ENCODE measurements around the gene DSTYK.

The DSTYK gene

DNA sequence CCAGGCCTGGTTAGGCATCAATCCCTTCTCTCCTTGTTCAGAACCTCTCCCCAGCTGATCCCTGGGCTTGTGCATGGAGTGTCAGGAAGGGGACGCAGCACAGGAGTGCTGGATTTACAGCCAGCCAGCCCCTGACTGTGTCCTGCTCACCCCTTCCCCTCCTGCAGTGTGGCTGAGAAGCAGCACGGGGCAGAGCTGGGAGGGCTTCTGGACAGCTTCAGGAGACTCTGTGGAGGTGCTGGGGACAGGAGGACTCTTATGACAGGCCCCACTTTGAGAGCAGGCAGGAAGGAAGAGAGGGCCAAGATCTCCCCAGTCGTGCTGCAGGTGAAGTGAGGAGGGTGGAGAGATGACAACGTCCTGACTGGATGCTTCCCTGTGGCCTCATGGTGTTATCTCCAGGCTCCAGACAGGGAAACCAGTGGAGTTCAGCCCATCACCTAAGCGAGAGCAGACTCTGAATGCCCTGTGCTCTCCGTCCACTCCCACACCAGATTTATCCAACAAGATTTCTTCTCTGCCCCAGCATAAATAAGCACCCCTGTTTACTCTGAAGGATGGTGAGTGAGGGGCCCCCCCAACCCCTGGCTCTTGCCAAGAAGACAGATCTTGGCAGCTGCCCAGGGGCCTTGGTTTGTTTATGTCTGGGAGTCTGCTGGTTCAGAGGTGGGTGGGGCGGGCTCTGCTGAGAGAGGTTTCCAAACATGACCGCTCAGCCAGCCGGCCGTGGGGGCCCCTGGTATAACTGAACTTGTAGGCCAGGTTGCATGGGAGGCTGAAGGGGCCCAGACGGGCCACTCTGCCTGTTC lies 37.5 kb upstream of the DSTYK start:
- peak; percentile 79 to 85 for DNase-seq
- TF ChIP-seq POLR2A (IDR thresholded peaks at IDR 0.05; ENCODE audit: low read length) (no peak), GATA1 (IDR thresholded peaks at IDR 0.05; ENCODE audit: low read depth, low read length) (no peak)

DNA sequence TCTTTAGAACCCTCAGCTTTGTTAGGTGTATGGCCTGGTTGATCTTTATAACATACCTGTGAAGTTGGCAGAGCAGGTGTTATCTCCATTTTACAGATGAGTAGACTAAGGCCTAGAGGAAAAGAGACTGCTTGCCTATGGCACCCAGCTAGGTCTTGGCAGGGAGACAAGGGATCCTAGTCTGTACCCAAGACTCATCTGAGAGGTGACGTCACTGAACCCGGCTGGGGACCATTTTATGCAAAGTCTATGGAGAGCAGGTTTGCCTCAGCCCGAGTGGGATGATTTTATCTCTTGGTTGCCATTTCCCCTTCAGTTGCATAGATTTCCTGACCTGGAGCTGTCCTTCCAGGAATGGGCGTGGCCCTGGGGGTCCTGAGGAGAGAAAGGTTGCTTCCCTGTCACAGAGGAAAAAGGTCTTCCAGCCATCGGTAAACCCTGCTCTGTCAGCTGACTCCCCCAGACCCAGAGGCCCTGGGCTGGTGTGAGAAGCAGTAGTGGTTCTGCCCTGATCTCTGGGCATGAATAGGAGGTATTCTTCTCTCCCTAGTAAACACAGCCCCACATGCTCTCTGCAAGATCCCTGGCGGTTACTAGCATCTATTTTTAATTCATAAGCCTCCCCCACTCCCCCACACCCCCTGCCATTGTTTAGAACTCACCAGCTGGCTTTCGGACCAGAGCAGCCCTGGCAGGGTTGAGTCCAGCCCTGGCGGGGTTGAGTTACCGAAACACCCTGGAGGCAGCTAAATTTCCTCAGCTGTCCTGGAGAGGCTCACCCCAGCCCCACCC lies 35.8 kb upstream of the DSTYK start:
- no peak for TF ChIP-seq POLR2A (IDR thresholded peaks at IDR 0.05; ENCODE audit: low read length)
- no peak for TF ChIP-seq GATA1 (IDR thresholded peaks at IDR 0.05; ENCODE audit: low read depth, low read length)
- DNase-seq, result peak; percentile 32 to 64

DNA sequence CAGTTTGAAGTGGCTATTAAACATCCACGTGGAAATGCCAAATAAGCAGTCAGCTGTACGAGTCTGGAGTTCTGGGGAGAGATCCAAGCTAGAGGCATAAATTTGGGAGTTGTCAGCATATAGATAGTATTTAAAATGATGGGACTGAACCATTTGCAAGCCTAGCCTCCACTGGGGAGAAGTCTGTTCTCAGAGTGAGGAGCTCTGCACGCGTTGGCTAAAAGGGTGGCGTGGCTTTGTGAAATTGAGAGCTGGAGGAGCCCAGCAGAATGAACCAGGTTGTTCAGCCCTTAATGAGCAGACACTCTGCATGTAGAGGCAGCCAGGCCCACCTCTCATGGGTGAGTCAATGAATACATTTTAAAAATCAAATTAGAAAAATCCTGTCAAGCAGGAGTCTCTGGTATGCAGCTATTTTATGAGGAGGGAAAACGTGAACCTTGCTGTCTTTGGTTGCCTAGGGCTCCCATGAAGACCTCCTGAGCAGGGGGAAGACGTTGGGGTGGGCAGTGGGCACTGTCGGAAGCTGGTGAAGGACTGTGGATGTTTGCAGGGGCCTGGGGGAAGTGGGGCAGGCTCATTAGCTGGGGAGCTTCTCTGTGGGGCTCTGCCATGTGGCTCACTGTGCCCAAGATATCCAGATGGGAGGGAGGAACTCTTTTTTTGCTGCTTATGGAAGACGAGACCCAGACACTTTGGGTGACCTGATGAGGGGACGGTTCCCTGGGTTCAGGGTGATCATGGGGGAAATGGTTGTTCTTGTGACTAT lies 35.0 kb upstream of the DSTYK start:
- DNase-seq, result no peak
- TF ChIP-seq GATA1 (IDR thresholded peaks at IDR 0.05; ENCODE audit: low read depth, low read length), result no peak
- TF ChIP-seq POLR2A (IDR thresholded peaks at IDR 0.05; ENCODE audit: low read length), result no peak

DNA sequence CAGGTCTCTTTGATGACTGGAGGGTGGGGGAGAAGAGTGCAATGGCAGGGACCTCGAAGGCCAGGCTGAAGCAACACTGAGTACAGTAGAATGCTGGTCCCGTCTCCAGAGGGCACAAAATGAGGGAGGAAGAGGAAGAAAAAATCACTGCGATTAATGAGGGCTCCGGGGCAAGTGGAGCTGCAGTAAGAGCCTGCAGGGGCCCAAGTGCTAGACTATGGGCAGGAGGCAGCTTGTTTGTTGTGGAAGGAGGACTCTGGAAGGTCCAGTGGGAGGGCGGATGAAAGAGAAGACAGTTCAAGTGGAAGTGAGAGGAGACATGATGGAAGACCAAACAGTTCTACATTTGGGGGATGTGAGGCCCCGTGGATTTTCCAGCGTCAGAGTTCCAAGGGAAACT lies 33.6 kb upstream of the DSTYK start:
- no peak for DNase-seq
- no peak for TF ChIP-seq GATA1 (IDR thresholded peaks at IDR 0.05; ENCODE audit: low read depth, low read length)
- no peak for TF ChIP-seq POLR2A (IDR thresholded peaks at IDR 0.05; ENCODE audit: low read length)

DNA sequence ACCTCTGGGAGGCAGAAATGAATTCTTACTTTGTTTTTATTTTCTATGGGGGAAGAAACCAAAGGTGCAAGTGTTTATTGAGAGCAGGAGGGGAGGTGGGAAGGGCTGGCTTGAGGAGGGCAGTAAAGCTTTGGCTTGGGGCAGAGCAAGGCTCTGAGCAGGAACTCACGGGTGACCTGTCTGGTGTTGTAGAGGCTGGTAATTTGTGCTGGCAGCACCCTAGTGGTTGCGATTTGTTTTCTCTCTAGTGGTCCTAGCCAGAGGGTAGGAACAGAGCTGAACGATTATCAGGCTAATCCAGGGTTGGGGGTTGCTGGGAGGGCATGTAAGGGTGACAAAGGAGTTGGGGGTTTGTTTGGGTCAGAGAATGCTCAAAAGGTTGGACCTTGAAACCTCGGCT lies 32.9 kb upstream of the DSTYK start:
- TF ChIP-seq POLR2A (IDR thresholded peaks at IDR 0.05; ENCODE audit: low read length), result no peak
- TF ChIP-seq GATA1 (IDR thresholded peaks at IDR 0.05; ENCODE audit: low read depth, low read length), result no peak
- DNase-seq, result no peak

DNA sequence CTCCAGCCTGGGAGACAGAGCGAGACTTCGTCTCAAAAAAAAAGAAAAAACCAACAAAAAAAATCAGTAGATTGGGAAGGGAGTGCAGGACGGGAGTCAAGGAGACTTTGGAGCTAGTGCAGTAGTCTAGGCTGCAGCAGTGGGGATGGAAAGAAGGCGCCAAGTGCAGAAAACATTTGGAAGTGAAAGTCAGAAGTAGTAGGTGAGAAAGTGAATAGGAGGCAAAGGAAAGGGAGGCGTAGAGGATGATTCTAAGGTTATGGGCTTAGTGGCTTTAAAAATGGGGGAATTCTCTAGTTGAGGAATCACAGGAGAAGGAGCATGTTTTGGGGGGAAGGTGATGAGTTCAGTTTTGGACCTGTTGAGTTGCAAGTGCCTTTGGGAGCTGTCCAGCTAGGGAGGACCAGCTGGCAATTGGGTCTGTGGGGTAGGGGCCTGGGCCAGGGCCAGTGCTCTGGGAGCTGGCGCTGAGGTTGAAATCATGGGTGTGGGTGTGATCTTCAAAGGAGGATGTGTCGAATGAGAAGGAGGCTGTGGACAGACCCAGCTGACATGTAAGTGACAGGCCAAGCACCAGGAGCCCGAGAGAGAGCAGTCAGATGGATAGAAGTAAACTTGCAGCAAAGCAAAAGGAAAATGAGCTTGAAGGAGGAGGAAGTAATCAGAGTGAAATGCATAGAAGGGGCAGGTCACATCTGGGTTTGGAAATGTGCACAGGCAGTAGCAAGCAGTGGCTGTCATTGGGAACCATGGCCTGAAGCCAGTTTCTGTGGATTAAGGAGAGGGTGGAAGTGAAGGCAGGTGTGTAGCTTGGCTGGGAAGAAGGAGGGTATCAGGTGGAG lies 32.1 kb upstream of the DSTYK start:
- DNase-seq, result no peak
- no peak for TF ChIP-seq POLR2A (IDR thresholded peaks at IDR 0.05; ENCODE audit: low read length)
- TF ChIP-seq GATA1 (IDR thresholded peaks at IDR 0.05; ENCODE audit: low read depth, low read length), result no peak

DNA sequence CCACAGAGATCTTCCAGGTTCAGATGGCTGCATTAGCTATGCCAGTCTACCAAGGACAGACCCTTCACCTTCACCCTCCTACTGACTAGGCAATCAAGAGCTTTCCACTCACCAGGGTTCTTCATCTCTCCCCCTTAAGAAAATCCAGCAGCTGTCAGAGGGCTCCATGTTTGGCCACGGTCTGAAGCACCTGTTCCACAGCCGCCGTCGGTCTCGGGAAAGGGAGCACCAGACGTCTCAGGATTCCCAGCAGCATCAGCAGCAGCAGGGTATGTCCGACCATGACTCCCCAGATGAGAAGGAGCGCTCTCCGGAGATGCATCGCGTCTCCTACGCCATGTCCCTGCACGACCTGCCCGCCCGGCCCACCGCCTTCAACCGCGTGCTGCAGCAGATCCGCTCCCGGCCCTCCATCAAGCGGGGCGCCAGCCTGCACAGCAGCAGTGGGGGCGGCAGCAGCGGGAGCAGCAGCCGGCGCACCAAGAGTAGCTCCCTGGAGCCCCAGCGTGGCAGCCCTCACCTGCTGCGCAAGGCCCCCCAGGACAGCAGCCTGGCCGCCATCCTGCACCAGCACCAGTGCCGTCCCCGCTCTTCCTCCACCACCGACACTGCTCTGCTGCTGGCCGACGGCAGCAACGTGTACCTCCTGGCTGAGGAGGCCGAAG lies 30.0 kb upstream of the DSTYK start:
- no peak for DNase-seq
- no peak for TF ChIP-seq GATA1 (IDR thresholded peaks at IDR 0.05; ENCODE audit: low read depth, low read length)
- no peak for TF ChIP-seq POLR2A (IDR thresholded peaks at IDR 0.05; ENCODE audit: low read length)

DNA sequence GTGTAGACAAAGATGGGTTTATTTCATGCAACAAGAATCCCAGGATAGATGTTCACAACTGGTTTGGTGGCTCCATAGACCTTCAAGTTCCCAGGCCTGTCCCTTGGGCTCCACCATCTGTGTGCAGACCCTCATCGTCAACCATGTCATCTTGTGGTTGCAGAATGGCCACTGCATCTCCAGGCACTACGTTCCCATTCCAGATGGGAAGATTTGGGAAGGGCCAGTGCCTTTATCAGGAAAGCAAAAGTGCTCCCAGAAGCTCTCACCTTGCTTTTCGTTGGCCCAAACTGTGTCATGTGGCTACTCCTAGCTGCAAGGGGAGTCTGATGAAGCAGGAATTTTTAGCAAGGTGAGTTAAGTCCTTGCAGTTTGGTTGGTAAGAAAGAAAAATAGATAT lies 29.1 kb upstream of the DSTYK start:
- no peak for DNase-seq

DNA sequence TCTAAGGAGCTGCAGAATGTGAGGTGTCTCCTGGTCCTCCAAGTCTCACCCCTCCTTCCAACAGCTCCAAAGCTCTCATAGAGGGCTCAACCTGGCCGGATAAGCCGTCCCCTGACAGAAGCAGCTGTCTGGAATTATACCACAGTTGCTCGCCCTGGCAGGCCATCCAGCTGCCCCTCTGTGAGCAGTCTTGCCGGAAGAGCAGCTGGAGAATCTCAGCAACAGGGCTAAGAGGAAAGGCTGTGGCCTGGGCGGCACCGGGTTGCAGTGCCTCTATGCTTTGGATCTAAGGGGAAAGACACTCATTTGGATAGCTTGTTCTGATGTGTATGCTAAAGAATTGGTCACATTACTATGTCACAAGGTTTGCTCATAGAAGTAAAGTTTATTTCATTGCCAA lies 28.6 kb upstream of the DSTYK start:
- DNase-seq, result no peak
- TF ChIP-seq POLR2A (IDR thresholded peaks at IDR 0.05; ENCODE audit: low read length) (no peak), GATA1 (IDR thresholded peaks at IDR 0.05; ENCODE audit: low read depth, low read length) (no peak)

More for the DNA sequence above, 29.1 kb upstream of the DSTYK start:
- TF ChIP-seq GATA1 (IDR thresholded peaks at IDR 0.05; ENCODE audit: low read depth, low read length) (no peak), POLR2A (IDR thresholded peaks at IDR 0.05; ENCODE audit: low read length) (no peak)

DNA sequence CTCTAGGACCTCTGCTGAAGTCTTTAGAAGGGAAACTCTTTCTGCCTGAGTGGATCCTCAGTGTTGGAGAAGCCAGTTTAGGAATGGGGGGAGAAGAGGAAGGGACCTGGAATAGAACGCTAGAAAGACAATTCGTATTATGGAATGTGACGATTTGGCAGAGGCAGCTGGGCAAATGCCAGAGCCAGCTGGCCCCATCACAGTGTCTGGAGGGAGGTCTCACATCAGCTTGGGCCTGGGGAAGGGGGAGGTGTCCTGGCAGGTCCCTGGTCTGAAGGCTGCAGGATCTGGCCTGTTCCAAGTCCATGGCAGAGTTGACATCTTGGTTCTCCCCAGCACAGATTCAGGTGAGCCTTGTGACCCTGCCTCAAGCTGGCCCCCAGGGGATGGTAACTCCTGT lies 27.6 kb upstream of the DSTYK start:
- TF ChIP-seq POLR2A (IDR thresholded peaks at IDR 0.05; ENCODE audit: low read length), result no peak
- TF ChIP-seq GATA1 (IDR thresholded peaks at IDR 0.05; ENCODE audit: low read depth, low read length), result no peak
- DNase-seq, result no peak

DNA sequence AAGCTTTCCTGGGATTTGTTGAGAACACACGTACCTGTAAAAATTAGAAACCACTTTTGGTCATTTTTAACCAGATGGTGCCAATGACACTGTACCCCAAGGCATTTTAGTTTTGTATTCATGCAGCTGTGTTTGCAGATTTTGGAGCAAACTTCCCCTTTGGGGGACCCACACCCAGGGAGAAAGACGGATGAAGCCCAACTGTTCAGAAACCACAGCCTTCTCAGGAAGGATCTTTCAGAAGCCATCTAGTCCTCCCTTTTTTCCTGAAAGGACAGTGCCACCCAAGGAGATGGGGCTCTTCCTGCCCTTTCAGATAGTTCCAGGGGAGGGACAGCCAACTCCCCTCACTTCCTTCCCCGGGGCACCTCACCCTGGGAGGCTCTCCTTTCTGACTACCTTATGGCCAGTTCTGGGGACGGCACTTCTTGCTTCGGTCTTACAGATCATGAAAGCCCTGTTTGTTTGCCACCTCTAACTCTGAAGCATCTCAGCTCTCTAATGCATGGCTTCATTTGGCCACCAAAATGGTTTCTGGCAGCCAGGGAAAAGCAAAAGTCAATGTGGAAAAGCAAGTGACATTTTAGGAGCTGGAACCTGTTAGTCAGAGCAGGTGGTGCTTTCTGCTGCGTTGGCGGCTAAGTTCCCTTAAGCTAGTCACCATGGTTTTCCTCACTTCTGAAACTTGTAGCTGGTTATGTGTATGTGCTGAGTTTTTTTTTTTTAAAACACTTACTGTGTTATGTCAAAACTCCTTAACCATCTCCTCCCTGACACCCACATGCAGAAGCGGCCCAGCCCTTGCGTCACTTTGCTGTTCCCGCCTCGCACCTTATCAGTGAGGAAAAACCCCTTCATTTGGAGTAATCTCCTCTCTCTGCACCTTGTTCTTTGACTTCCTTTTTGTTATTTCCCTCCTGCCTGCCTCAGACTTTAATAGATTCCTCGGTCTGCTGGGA lies 26.3 kb upstream of the DSTYK start:
- peak; percentile 86 to 90 for DNase-seq
- TF ChIP-seq POLR2A (IDR thresholded peaks at IDR 0.05; ENCODE audit: low read length) (no peak), GATA1 (IDR thresholded peaks at IDR 0.05; ENCODE audit: low read depth, low read length) (no peak)
